HG03139 (cell line): ENCODE measurements around the gene CTAG1B.
"Not testable (repeated sequence)": the region's sequence is repeated elsewhere in the genome, so short reads cannot be mapped to it uniquely, and the experiment has no call there.

Experiments used
- ATAC-seq: cut with Tn5 transposase; IDR thresholded peaks from one replicate; pipeline ENCODE4 v1.9.1; 2021; ENCODE audit not compliant: unreplicated experiment

Gene CTAG1B

GRCh38 chrX:154628960-154629359, 9.9 kb upstream of the CTAG1B start:
- ATAC-seq, result not testable (repeated sequence)

GRCh38 chrX:154620767-154621414, 1.8 kb upstream of the CTAG1B start:
- ATAC-seq, result not testable (repeated sequence)

- not testable (repeated sequence) for ATAC-seq
These were observed 5.5 kb downstream of the CTAG1B start for GRCh38 chrX:154613586-154613985.

- ATAC-seq, result not testable (repeated sequence)
These were observed 7.9 kb downstream of the CTAG1B start for GRCh38 chrX:154611146-154611545.

- ATAC-seq, result not testable (repeated sequence)
These were observed 10.3 kb downstream of the CTAG1B start for GRCh38 chrX:154608823-154609222.

GRCh38 chrX:154607976-154608375, 11.1 kb downstream of the CTAG1B start:
- ATAC-seq, result not testable (repeated sequence)

GRCh38 chrX:154607370-154607769, 11.7 kb downstream of the CTAG1B start:
- no peak for ATAC-seq

- no peak for ATAC-seq
These were observed 13.5 kb downstream of the CTAG1B start for GRCh38 chrX:154605566-154605965.

GRCh38 chrX:154603438-154604430, 15.3 kb downstream of the CTAG1B start:
- no peak for ATAC-seq

- no peak for ATAC-seq
These were observed 16.2 kb downstream of the CTAG1B start for GRCh38 chrX:154602766-154603437.

GRCh38 chrX:154602226-154602625, 16.9 kb downstream of the CTAG1B start:
- no peak for ATAC-seq

GRCh38 chrX:154600759-154601374, 18.2 kb downstream of the CTAG1B start:
- ATAC-seq, result no peak

- ATAC-seq, result no peak
These were observed 19.6 kb downstream of the CTAG1B start for GRCh38 chrX:154599531-154599930.

GRCh38 chrX:154598656-154599055, 20.4 kb downstream of the CTAG1B start:
- no peak for ATAC-seq

GRCh38 chrX:154597221-154597620, 21.9 kb downstream of the CTAG1B start:
- no peak for ATAC-seq

- no peak for ATAC-seq
These were observed 22.7 kb downstream of the CTAG1B start for GRCh38 chrX:154596290-154596929.

- no peak for ATAC-seq
These were observed 23.4 kb downstream of the CTAG1B start for GRCh38 chrX:154595559-154596249.

- no peak for ATAC-seq
These were observed 24.6 kb downstream of the CTAG1B start for GRCh38 chrX:154594491-154594890.

- no peak for ATAC-seq
These were observed 25.9 kb downstream of the CTAG1B start for GRCh38 chrX:154593201-154593600.

GRCh38 chrX:154592505-154592904, 26.6 kb downstream of the CTAG1B start:
- no peak for ATAC-seq
